GM19025 (cell line): ENCODE measurements around the gene ZNF768.
A peak's percentile ranks its signal among the peaks of the same experiment; 100 is the strongest.
"Not testable (repeated sequence)": the region's sequence is repeated elsewhere in the genome, so short reads cannot be mapped to it uniquely, and the experiment has no call there.

Experiments
- ATAC-seq: cut with Tn5 transposase; IDR thresholded peaks from one replicate; pipeline ENCODE4 v1.9.1; 2021; ENCODE audit warnings: mild to moderate bottlenecking, low read depth, moderate library complexity; ENCODE audit not compliant: unreplicated experiment

ZNF768 gene

DNA sequence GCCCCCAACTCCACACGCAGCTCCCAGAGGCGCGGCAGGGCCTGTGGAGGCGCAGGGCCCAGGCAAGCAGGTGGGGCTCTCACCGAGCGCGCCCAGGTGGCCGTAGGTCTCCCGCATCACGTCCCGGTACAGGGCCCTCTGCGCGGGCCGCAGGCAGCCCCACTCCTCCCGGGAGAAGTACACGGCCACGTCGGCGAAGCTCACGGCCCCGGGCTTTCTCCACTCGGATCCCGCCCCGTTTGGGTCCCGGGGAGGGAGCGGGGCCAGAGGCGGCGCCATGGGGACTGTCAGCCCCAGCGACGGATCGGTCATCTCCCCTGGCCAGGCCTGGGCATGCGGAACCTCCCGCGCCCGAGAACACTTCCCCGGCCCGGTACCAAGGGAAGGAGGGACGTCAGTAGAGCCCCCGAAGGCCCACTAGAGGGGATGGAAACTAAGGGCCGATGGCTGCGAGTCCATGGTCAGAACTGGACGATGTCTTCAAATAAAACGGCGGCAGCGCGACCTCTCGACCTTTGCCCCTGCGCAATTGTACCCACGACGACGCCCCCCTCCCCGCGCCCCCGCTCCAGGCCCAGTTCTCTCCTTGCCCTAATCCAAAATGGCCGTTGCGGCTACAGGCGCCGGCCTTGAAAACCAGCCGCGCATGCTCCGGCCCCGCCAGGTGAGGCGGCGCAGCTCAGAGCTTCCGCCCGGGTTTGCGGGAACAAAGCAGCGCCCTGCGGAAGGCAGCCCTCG lies 8.2 kb upstream of the ZNF768 start, which contains the start of gene ZNF747:
ZNF747 (minus strand) TSS at position 491 of the 738 bp plus-strand sequence; CDS start at position 312, 179 bp downstream.
- peak; percentile 54 for ATAC-seq

DNA sequence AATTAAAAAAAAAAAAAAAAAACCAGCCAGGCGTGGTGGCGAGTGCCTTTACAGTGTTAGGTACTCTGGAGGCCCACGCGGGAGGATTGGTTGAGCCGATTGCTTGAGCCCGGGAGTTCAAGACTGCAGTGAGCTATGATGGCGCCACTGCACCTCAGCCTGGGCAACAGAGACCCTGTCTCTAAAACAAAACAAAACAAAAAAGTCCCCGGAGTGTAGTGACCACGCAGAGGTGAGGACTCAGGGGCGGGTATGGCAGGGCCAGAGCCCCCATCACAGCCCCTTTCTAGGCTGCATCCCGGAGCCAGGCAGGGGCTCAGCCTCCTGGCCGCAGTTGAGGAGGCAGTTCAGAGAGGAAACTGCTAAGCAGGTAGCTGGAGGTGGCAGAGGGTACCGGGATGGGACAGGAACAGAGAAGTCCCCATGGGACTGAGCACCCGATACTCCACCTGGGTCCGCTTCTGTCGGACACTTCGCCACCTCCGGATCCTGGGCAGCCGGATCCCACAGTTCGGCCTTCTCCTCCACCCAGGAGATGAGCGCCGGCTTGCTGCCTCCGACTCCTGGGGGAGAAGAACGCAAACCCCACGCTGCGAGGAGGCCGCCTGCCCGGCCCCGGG lies 7.5 kb upstream of the ZNF768 start:
- ATAC-seq, result peak; percentile 16

DNA sequence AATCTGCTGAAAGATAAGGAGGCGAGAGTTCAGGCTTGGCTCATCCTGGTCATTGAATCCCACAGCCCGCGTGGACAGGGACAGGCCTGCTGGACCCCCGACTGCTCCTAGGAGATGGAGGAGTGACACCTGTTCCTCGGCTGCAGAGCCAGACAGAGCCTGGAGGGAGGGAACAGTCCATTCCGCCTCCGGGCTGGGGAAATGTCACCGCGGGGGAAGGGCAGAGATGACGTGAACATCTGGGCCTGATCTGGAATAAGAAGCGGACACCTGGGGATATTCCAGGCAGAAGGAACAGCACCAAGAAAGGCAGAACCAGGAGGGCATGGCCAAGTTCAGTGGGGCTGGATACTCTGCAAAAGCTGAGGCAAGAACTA lies 6.8 kb upstream of the ZNF768 start:
- no peak for ATAC-seq

DNA sequence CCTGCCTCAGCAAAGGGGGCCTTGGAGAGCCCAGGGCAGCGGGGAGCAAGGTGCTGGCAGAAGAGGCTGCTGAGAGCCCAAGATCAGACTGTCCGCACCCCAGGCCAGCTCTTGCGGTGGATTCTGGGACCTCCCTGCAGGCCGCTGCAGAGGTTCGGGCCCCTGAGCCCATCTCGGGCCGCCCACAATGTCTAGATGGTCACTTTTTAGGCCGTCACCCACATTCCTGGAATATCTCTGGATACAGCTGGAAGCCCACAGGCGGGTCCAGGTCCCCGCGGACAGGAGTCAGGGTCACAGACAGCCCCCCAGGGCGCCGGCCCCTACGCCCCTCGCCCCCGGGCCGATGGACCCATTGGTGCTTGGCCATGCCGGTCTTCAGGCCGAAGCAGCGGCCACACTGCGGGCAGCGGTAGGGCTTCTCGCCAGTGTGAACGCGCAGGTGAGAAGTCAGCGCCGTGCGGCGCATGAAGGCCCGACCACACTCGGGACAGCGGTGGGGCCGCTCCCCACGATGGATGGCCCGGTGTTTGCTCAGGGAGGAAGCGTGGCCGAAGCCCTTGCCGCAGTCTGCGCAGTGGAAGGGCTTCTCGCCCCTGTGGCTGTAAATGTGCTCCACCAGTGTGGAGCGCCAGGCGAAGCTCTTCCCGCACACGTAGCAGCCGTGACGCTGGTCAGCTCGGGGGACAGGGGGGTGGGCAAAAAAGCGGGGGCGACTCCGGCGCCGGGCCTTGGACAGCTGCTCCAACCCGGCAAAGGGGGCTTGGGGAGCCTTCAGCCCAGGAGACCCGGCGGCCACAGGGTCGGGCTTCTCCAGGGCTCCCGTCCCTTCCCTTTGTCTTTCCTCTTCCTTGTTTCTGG lies 6.1 kb upstream of the ZNF768 start:
- no peak for ATAC-seq

- ATAC-seq, result no peak
Measured at GRCh38 chr16:30530163-30531037, 4.0 kb upstream of the ZNF768 start.

DNA sequence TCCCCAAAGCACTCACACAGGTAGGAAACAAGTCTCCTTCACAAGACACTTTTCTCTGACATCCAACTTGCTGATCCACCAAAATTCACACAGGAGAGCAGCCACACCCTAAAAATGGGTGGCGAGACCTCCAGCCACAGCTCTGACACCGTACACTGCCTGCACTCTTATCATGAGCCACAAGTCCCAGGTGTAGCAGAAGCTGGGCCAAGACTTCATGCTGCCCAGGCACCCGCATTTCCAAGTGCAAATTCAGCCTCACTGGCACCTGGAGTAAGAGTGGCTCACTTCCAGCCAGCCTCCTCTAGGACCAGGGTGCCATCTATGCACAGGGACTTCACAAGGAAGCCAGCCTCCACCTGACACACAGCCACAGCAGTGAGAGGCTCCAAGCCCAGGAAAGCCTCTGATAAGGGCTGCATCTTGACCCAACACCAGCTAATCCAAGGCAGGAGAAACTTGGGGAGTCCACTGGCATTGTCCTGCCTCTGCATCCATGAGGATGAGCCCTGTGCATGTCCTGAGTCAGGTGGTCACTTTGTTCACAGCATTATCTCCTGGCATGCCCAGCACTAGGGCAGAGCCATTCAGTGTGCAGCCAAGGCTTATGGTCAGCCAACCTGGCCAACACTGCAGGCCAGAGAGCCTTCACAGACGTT lies 2.6 kb upstream of the ZNF768 start:
- ATAC-seq, result no peak

- ATAC-seq, result no peak
Measured at GRCh38 chr16:30527635-30528178, 1.3 kb upstream of the ZNF768 start.

GRCh38 chr16:30526823-30527634 lies 663 bp upstream of the ZNF768 start:
- ATAC-seq, result peak; percentile 81

- no peak for ATAC-seq
Measured at GRCh38 chr16:30525844-30526136, 576 bp downstream of the ZNF768 start.

DNA sequence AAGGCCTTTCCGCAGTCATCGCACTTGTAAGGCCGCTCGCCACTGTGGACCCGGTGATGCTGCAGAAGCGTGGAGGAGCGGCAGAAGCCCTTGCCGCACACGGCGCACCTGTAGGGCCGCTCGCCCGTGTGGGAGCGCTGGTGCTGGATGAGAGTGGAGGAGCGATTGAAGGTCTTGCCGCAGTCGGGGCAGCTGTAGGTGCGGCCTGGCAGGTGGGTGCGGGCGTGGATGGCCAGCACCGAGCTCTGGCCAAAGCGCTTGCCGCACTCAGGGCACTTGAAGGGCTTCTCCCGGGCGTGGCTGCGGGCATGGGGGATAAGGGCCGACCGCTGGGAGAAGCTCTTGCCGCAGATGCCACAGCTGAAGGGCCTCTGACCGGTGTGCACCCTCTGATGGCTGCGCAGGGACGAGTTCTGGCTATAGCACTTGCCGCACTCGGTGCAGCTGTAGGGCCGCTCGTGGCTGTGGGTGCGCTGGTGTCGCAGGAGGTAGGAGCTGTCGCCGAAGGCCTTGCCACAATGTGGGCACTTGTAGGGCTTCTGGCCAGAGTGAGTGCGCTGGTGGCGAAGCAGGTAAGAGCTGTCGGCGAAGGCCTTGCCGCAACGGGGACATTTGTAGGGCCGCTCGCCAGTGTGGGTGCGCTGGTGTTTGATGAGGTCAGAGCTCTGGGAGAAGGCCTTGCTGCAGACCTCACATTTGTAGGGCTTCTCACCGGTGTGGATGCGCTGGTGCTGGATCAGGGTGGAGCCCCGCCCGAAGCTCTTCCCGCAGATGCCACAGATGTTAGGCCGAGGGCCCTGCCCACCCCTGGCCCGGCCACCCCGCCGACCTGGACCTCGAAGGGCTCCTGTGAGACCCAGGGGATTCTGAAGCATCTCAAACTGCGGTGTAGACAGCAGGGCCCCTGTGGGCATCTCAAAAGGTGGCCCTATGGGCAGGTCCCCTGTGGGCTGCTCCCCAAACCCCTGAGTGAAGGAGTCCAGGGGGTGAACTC lies 1.5 kb downstream of the ZNF768 start:
- no peak for ATAC-seq

GRCh38 chr16:30523768-30524574 lies 2.4 kb downstream of the ZNF768 start:
- no peak for ATAC-seq

DNA sequence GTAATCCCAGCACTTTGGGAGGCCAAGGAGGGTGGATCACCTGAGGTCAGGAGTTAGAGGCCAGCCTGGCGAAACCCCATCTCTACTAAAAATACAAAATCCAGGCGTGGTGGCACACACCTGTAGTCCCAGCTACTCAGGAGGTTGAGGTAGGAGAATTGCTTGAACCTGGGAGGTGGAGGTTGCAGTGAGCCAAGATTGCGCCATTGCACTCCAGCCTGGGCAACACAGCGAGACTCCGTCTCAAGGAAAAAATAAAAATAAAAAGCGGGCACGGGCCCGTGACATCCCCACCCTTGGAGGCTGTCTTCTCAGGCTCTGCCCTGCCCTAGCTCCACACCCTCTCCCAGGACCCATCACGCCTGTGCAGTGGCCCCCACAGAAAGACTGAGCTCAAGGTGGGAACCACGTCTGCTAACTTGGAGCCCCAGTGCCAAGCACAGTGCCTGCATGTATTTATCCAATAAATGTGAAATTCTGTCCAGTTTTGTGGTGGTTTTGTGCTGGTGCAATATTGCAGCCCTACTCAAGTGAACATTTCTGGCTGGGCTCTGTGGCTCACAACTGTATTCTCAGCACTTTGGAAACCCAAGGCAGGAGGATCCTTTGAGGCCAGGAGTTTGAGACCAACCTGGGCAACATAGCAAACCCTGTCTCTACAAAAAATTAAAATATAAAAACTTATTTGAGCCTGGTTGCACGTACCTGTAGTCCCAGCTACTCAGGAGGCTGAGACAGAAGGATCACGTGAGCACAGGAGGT lies 3.5 kb downstream of the ZNF768 start:
- not testable (repeated sequence) for ATAC-seq

DNA sequence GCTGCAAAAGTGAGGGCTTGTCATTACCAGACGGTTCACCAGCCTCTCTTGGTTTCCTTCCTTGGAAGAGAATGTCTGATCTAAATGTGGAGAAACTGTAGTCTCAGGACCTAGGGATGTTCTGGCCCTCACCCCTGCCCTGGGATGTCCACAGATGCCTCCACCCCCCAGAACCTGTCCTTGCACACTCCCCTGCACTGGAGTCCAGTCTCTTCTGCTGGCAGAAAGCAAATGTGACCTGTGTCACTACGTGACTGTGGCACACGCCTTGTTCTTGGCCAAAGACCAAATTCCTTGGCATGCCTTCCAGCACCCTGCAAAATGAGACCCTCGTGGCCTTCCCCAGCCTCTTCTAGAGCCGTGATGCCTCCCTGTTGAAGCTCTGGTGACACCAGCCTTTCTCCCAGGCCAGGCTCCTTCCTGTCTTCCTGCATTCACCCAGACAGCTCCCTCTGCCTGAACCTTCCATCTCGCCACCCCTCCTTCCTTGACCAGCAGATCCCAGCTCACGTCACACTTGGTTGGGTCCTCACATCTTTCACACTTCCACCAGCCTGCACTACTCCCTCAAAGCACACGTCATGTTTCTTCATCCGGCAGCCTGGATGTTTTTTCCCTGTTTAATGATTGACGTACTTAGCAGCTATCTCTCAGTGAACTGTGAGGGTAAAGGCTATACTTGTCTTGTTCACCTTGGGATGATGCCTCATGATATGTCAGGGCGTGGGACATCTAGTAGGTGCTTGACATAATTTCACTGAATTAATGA lies 4.3 kb downstream of the ZNF768 start:
- ATAC-seq, result no peak

- ATAC-seq, result no peak
Measured at GRCh38 chr16:30521476-30521872, 4.9 kb downstream of the ZNF768 start.
